Measurements from ENCODE around the gene SF1. TPM values are rescaled to one million over a fixed set of nuclear protein-coding genes. Genes with fewer than 3 reads are reported as not detected.

SF1 gene
- total RNA-seq, 1 experiment from 2014 or later, result 386 TPM

DNA sequence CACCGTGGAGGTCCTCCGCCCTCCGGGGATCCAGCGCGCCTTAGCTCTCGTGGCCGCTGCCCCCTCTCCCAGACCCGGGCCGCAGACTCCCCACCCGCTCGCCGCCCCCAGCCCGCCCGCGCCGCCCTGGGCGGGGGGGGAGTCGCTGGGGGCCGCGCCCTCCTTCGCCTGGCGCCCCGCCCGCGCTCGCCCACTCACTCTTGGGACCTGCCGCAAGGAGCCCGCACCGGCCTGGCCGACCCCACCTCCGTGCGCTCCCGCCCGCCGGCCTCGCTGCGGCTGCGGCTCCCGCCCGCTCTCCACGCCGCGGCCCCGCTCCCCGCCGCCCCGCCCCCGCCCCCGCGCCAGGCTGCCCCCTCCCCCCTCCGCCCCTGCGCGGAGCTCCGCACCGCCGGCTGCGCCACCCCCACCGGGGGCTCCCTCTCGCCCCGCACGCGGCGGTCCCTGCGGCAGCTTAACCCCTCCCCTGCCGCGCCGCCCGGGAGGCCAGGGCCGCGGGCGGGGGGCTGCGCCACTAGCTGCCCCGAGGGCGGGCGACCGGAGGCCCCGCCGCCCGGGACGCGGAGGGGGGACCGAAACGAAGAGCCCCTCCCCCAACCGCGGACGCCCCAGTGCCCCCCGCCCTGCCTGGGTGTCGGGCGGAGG lies 33.7 kb downstream of the SF1 start:
- H3K27me3 Mint-ChIP-seq (ENCODE audit: insufficient read depth, unreplicated experiment), result peaks cover 6% of the 10 kb centered on the region

GRCh38 chr11:64743591-64744543 lies 34.5 kb downstream of the SF1 start, which contains the start of gene RASGRP2:
Gene RASGRP2, minus strand, starts transcription at chr11:64744142. Its CDS starts 1,276 bp downstream, at chr11:64742866.
- Mint-ChIP-seq H3K4me3 (ENCODE audit: unreplicated experiment) (peak within 1 kb of the TSS; percentile 69), H3K4me1 (ENCODE audit: low read depth, unreplicated experiment) (peaks cover 9% of the 10 kb centered on the region), H3K27ac (ENCODE audit: unreplicated experiment) (no peak within 1 kb of the TSS), H3K36me3 (ENCODE audit: insufficient read depth, unreplicated experiment) (peaks cover 11% of the 10 kb centered on the region), H3K27me3 (ENCODE audit: insufficient read depth, unreplicated experiment) (peaks cover 6% of the 10 kb centered on the region), H3K9me3 (ENCODE audit: unreplicated experiment) (no peaks in the 10 kb centered on the region)
- Histone ChIP-seq H3K9me3 (no peaks in the 10 kb centered on the region), H3K4me3 (ENCODE audit: low read depth, low read length) (peak within 1 kb of the TSS; percentile 59), H3K27me3 (replicated peaks; ENCODE audit: control insufficient read depth, insufficient read depth, low read length) (no peaks in the 10 kb centered on the region), H3K4me1 (peaks cover 38% of the 10 kb centered on the region), H3K36me3 (ENCODE audit: control insufficient read depth, insufficient read depth, low read length) (no peaks in the 10 kb centered on the region)
- TF ChIP-seq CTCF (IDR thresholded peaks at IDR 0.05; ENCODE audit: insufficient read depth in 1 of 2, low read depth in 1 of 2, low read length in 1 of 2, severe bottlenecking in 1 of 2, unreplicated experiment in 1 of 2), result peak; percentile 62 to 73
- DNase-seq, result peak; percentile 78 to 87
- ChIA-PET POLR2A (interaction anchor here (0.6 to 1.6 kb wide), 2 partner anchors 33 to 35 kb away, joined by 3 to 10 read pairs; partner anchors contain the start of gene SF1), CTCF (interaction anchor here (0.6 to 2.4 kb wide), 12 partner anchors 28 to 426 kb away, joined by 3 to 11 read pairs (median 4); partner anchors contain the start of genes MEN1 and PRDX5)
- intact Hi-C loops (cut with micrococcal nuclease; ENCODE audit: unreplicated experiment), result loop anchor here (1.0 kb wide), 1 partner anchor 56 kb away; no protein-coding TSS in a partner anchor
- BruUV-seq (replicated peaks), result no TSS peak

More for the DNA sequence above, 33.7 kb downstream of the SF1 start:
- Histone ChIP-seq H3K4me3 (ENCODE audit: low read depth, low read length) (peak overlapping the region; percentile 59), H3K36me3 (ENCODE audit: control insufficient read depth, insufficient read depth, low read length) (no peaks in the 10 kb centered on the region), H3K9me3 (no peaks in the 10 kb centered on the region), H3K4me1 (peaks cover 38% of the 10 kb centered on the region), H3K27me3 (replicated peaks; ENCODE audit: control insufficient read depth, insufficient read depth, low read length) (no peaks in the 10 kb centered on the region)
- no TSS peak for BruUV-seq (replicated peaks)
- TF ChIP-seq CTCF (IDR thresholded peaks at IDR 0.05; ENCODE audit: insufficient read depth in 1 of 2, low read depth in 1 of 2, low read length in 1 of 2, severe bottlenecking in 1 of 2, unreplicated experiment in 1 of 2), result no peak
- no peak for DNase-seq
- Mint-ChIP-seq H3K36me3 (ENCODE audit: insufficient read depth, unreplicated experiment) (peaks cover 11% of the 10 kb centered on the region), H3K4me1 (ENCODE audit: low read depth, unreplicated experiment) (peaks cover 9% of the 10 kb centered on the region), H3K4me3 (ENCODE audit: unreplicated experiment) (peak overlapping the region; percentile 69), H3K9me3 (ENCODE audit: unreplicated experiment) (no peaks in the 10 kb centered on the region), H3K27ac (ENCODE audit: unreplicated experiment) (no peak overlapping the region)
- CTCF ChIA-PET, result interaction anchor here (1.1 to 1.4 kb wide), 2 partner anchors 56 to 94 kb away, joined by 3 to 5 read pairs; no protein-coding TSS in a partner anchor
- POLR2A ChIA-PET, result no interaction called here
- intact Hi-C loops (cut with micrococcal nuclease; ENCODE audit: unreplicated experiment), result no loop called here
